GM10266 (cell line): ENCODE results near the gene TAF1C.

Source experiments
- DNase-seq: peaks from one replicate; pipeline ENCODE4 v3.0.0; 2012; ENCODE audit errors: extremely low spot score
- TF ChIP-seq, protein P1 (sequence below): IDR thresholded peaks from 2 replicates; pipeline ENCODE4 v1.5.1; 2012; ENCODE audit warnings: mild to moderate bottlenecking, low read depth; ENCODE audit not compliant: control insufficient read depth, insufficient read depth; ENCODE audit errors: missing control alignments

Gene TAF1C

DNA sequence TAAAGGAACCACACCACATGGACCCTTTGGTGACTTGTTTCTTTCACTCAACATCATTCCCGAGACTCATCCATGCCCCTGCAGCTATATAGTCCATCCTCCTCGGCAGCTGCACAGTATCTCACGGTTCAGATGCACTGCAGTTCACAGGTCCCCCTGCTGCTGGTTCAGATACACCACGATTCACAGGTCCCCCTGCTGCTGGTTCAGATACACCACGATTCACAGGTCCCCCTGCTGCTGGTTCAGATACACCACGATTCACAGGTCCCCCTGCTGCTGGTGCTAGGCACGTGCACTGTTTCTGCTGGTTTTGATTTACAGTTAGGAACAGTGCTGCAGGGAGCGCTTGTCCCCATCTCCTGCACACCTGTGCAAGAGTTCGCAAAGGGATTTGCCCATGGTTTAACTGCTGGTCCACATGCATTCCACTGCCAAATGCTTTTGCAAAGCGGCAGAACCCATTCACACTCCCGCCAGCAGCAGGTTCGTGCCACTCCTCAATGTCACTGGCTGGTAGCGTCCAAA is 45.6 kb downstream of the TAF1C start:
- no peak for DNase-seq
- TF ChIP-seq, protein P1, sequence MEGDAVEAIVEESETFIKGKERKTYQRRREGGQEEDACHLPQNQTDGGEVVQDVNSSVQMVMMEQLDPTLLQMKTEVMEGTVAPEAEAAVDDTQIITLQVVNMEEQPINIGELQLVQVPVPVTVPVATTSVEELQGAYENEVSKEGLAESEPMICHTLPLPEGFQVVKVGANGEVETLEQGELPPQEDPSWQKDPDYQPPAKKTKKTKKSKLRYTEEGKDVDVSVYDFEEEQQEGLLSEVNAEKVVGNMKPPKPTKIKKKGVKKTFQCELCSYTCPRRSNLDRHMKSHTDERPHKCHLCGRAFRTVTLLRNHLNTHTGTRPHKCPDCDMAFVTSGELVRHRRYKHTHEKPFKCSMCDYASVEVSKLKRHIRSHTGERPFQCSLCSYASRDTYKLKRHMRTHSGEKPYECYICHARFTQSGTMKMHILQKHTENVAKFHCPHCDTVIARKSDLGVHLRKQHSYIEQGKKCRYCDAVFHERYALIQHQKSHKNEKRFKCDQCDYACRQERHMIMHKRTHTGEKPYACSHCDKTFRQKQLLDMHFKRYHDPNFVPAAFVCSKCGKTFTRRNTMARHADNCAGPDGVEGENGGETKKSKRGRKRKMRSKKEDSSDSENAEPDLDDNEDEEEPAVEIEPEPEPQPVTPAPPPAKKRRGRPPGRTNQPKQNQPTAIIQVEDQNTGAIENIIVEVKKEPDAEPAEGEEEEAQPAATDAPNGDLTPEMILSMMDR = peak; percentile 3

DNA sequence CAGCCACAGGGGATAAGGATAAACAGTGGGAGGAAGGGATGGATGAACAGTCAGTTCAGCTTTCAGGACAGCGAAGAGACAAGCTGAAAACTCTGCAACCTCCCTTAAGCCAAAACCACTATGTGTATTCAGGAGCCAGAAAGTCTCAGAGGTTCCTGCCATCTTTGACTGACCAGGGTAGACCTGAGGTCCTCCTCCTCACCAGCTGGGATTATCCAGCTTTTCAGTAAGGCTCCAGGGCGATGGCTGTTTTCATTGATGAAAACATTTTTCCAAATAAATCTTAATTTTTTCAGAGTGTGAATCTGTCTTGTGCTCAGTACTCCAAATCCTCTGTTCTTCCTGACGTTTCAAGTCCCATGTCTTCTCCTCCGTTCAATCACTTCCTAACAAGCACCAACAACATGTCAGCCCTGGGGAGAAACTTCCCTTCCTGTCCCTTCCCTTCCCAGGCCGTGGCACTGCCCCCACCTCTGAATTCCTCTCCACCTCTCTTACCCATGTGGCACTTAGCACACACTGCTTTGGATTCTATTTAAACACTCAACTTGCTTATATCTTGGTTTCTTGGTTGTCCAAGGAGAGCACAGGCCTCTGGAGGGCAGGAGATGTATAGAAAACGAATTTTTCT is 47.1 kb downstream of the TAF1C start:
- TF ChIP-seq, protein P1 = no peak
- DNase-seq = no peak

DNA sequence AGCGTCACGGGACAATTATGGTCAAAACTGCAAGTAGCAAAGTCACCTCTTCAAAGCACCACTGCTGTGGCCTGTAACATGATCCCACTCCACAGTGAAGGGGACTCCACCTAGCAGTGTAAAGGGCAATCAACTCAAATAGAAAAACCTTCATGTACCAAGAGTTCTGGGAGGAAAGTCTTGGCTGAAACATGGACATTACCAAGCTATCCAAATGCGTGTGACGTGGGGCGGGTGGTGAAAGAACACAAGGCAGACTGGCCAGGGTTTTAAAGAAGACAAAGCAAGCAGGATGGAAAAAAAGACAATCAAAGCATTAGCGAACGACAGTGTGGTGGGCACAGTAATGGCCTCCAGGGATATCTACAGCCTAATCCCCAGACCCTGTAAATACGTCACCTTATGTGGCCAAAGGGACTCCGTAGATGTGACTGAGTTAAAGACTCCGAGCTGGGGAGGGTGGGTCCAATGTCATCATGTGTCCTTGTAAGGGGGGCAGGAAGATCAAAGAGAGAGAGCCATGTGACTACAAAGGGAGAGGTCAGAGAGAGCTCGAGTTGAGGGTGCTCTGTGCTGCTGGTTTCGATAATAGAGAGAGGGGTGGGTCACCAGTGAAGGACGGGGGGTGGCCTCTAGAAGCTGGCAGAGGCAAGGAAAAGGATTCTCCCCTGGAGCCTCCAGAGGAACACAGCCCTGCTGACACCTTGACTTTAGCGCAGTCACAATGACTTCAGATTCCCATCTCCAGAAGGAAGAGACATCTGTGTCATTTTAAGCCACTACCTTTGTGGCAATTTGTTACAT is 47.8 kb downstream of the TAF1C start:
- TF ChIP-seq, protein P1 = no peak
- peak; percentile 82 for DNase-seq

DNA sequence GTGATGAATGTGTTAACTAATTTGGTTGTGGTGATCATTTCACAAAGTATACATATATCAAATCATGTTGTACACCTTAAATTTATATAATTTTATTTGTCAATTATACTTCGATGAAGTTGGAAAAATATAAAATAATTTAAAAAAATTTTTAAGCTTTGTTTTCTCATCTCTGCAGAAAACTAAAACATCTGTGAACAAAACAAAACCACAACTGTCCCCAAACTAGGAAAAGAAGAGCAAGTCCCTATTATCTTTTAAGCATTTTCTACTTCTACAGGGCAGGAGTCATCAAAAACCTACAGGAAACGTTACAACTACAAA is 48.4 kb downstream of the TAF1C start:
- TF ChIP-seq, protein P1 = no peak
- no peak for DNase-seq

DNA sequence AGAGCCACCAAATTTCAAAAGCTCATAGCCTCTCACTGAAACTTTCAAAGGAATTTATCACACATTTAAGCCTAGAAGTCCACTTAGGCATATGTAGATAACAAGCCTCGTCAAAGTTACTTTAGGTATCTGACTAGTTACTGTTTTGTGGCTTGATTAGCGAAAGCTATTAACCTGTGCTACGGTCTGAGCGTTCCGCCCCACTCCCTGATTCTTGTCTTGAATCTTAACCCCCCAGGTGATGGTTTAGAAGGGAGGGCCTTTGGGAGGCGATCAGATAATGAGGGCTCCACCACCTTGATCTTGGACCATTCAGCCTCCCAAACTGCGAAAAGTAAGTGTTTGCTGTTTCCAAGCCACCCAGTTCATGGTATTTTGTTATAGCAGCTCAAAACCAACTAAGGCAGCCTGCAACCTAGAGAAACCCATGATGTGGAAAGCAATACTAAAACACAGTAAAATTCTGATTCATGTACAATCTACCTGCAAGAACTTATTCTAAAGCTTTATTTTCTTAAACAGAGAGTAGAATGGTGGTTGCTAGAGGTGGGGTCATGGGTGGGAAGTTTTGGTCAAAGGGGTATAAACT is 49.0 kb downstream of the TAF1C start:
- TF ChIP-seq, protein P1 = no peak

DNA sequence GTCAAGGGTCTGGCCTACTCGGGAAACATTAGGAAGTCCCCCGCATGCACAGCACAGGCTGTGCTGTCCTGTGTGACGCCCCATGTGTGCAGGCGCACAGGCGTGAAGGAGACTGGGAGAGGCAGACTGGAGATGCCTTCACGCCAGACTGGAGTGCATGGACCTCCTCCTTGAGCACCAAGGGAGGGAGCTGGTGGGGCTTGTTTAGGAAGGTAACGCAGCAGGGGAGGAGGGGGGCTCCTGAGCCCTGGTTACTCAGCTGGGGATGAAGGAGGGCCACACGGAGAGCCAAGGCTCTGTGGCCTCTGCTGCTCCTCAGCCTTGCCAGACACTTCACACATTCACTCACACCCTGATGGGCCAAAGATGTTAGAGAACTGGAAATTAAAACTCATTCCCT is 49.6 kb downstream of the TAF1C start:
- TF ChIP-seq, protein P1 = no peak
- no peak for DNase-seq

More for the DNA sequence above, 49.0 kb downstream of the TAF1C start:
- no peak for DNase-seq
